Skeletal muscle tissue (tissue), 4 donors: ENCODE results near the gene NECAP2. TPM values are rescaled to one million over a fixed set of nuclear protein-coding genes. Genes with fewer than 3 reads are reported as not detected.
A peak's percentile ranks its signal among the peaks of the same experiment; 100 is the strongest.
"Not testable (repeated sequence)": the region's sequence is repeated elsewhere in the genome, so short reads cannot be mapped to it uniquely, and the experiment has no call there.

Source experiments
- H3K27ac ChIP-seq: one replicate; pipeline ENCODE4 v1.7.0; 2013; ENCODE audit warnings: mild to moderate bottlenecking, low read depth, low read length, inconsistent platforms
- H3K27me3 ChIP-seq, 3 donors: one replicate each; pipeline ENCODE4 v1.7.0; 2013; ENCODE audit warnings: low read length in 3 of 3; ENCODE audit not compliant: control insufficient read depth in 3 of 3, insufficient read depth in 3 of 3
- H3K36me3 ChIP-seq, 3 donors: one replicate each; pipeline ENCODE4 v1.7.0; 2013; ENCODE audit warnings: low read length in 3 of 3; ENCODE audit not compliant: control insufficient read depth in 3 of 3, insufficient read depth in 3 of 3
- H3K4me1 ChIP-seq, 3 donors: one replicate each; pipeline ENCODE4 v1.7.0; 2013; ENCODE audit warnings: low read length in 3 of 3, mild to moderate bottlenecking in 3 of 3; ENCODE audit not compliant: control insufficient read depth in 3 of 3, insufficient read depth in 3 of 3
- H3K4me3 ChIP-seq, 3 donors: one replicate each; pipeline ENCODE4 v1.7.0; 2013; ENCODE audit warnings: low read length in 3 of 3
- H3K9ac ChIP-seq, 3 donors: one replicate each; pipeline ENCODE4 v1.7.0; 2013; ENCODE audit warnings: low read length in 3 of 3, mild to moderate bottlenecking in 3 of 3, moderate library complexity in 2 of 3, low read depth in 1 of 3
- H3K9me3 ChIP-seq, 3 donors: one replicate each; pipeline ENCODE4 v1.7.0; 2013; ENCODE audit warnings: low read length in 3 of 3; ENCODE audit not compliant: control insufficient read depth in 3 of 3
- total RNA-seq: library from RNA; depleted of rRNA; stranded (reverse); fragments of >200 nt; gene quantifications from one replicate; pipeline ENCODE4 v1.2.3, GENCODE V29; 2014
- donor health status: Osteomylitis.

Gene NECAP2
- total RNA-seq, 1 donor from 2014 or later, result 40.2 TPM

DNA sequence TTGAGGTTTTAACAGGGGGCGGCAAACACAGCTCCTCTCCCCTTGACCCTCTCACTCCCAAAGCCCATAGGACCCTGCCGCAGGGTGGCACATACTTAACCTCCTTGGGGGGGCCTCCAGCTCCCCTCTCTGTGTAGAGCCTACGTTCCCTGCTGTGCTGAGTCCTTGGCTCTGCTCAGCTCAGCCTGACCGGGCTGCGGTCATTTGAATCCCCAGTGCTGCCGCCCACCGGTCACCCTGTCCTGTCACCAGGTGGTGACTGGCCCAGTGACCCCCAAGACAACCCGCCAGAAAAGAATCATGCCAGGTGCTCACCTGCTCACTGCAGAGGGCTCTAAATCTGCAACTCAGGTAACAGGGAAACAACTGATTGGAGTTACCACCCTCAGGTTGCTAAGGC is 60.9 kb downstream of the NECAP2 start:
- not testable (repeated sequence) for H3K36me3 ChIP-seq, H3K9ac ChIP-seq, H3K4me3 ChIP-seq, H3K4me1 ChIP-seq, H3K27ac ChIP-seq, H3K27me3 ChIP-seq, H3K9me3 ChIP-seq

DNA sequence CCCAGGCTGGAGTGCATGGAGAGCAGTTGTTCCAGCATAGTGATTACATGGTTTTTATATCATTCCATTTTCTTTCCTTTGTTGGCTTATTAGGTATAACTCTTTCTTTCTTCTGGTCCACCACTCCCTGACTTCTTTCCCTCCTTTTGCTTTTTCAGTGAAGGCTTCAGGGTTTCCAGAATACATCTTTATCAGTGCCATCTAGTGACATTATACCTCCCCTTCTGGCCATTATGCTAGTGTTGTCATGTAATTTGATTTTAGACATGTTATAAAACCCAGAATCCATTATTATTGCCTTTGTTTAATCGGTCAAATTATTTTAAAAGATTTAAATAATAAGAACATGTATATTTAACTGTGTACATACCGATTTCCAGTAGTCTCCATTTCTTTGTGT is 63.0 kb downstream of the NECAP2 start:
- no peak overlapping the region for H3K4me3 ChIP-seq

DNA sequence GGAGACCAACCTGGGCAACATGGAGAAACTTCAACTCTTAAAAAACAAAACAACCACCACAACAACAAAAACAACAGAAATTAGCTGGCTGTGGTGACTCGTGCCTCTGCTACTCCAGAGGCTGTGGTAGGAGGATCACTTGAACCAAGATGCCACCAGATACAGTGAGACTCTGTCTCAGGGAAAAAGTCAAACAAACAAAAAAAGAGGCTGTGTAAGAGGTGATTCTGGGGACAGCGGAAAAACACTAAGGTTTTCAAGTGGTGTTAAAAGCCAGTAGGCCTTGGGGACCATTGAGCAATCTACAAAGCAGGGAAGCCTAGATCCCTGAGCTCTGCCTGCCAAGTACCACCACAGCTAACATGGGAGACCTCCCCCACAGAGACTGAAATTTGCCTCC is 65.3 kb downstream of the NECAP2 start:
- H3K27ac ChIP-seq, H3K36me3 ChIP-seq, H3K9ac ChIP-seq, H3K9me3 ChIP-seq, H3K27me3 ChIP-seq, H3K4me1 ChIP-seq, H3K4me3 ChIP-seq: not testable (repeated sequence)

More for the DNA sequence above, 63.0 kb downstream of the NECAP2 start:
- Histone ChIP-seq H3K27ac (no peak overlapping the region), H3K4me1 (peaks cover 0 to 6% (median 4%) of the 10 kb centered on the region in 3 donors), H3K27me3 (no peaks in the 10 kb centered on the region), H3K9me3 (no peaks in the 10 kb centered on the region), H3K36me3 (no peaks in the 10 kb centered on the region), H3K9ac (no peak overlapping the region)

DNA sequence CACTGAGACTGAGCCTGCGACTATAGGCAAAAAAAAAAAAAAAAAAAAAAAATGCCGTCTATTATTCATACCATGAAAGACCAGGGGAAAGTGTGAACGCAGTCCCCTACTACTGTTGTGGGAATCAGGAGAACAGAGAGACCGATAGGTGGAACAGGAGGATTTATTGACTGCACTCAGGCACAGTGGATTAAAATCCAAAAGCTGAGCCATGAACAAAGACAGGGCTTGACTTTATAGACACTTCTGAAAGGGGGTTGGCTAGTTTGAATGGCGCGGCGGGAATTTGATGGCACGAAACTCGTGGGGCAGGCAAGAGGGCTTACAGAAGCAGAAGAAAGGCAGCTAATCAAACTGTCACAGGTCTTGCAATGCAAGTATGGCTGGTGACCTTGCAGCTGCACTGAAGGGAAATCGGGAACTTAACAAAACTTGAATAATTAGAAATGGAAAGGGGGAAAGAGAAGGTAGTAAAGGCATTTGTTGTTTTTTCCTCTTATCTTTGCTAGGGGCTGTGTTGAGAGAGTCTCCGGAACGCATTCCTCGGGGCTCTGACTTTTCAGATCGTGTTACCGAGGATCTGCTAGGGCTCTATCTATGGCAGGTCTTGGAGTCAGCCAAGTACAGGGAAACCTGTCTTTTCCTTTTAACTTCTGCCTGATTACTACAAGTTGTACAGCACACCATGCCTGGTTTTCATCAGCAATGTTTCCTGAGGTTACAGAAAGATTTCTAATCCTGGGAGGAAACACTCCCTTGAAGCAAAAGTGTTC is 66.0 kb downstream of the NECAP2 start:
- not testable (repeated sequence) for H3K27ac ChIP-seq, H3K27me3 ChIP-seq, H3K36me3 ChIP-seq, H3K9me3 ChIP-seq, H3K4me1 ChIP-seq
- Histone ChIP-seq H3K4me3 (peak overlapping the region in 1 of 3 donors; percentile 31), H3K9ac (peak overlapping the region in 1 of 3 donors; percentile 38)

DNA sequence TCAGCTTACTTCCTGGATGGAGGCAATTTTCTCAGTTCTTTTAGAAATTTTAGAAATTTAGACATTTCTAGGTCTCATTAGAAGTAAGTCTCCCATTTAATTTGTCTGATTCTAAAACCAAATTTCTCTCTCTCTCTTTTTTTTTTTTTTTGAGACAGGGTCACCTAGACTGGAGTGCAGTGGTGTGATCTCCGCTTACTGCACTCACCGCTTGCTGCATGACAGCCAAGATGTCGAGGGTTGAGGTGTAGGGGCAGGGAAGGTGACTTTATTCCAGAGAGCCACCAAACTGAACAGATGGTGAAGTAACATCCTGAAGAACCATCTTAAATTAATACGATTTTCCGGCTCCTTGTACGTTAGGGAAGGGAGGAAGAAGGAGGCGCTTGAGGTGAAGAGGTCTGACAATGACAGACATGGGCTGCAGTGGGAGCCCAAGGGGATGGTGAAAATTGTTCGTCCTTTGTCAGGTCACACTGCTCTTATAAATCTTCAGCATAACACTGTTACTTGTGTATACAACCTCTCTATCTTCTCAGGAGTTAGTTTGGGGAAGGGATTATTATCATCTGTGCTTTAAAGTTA is 68.4 kb downstream of the NECAP2 start:
- H3K36me3 ChIP-seq, H3K4me3 ChIP-seq, H3K9ac ChIP-seq, H3K27me3 ChIP-seq, H3K4me1 ChIP-seq, H3K27ac ChIP-seq, H3K9me3 ChIP-seq: not testable (repeated sequence)

Other genes with a start within 250 kb of the NECAP2 start
- 0.52 TPM for gene ARHGEF19, start 228.1 kb upstream of the NECAP2 start, total RNA-seq
- gene CPLANE2, start 203.5 kb upstream of the NECAP2 start, total RNA-seq, result 3.1 TPM
- 12.0 TPM for gene FBXO42, start 88.2 kb upstream of the NECAP2 start, total RNA-seq
- 13.0 TPM for gene SZRD1, start 73.5 kb upstream of the NECAP2 start, total RNA-seq
- not detected for gene SPATA21, start 3.3 kb upstream of the NECAP2 start, total RNA-seq
- gene RNU1-1, start 73.6 kb downstream of the NECAP2 start, total RNA-seq, result under 0.01 TPM
- 69.4 TPM for gene NBPF1, start 172.8 kb downstream of the NECAP2 start, total RNA-seq
- gene RNU1-3, start 226.2 kb downstream of the NECAP2 start, total RNA-seq, result under 0.01 TPM